Measurements from ENCODE around the gene THSD4.

The THSD4 gene

DNA sequence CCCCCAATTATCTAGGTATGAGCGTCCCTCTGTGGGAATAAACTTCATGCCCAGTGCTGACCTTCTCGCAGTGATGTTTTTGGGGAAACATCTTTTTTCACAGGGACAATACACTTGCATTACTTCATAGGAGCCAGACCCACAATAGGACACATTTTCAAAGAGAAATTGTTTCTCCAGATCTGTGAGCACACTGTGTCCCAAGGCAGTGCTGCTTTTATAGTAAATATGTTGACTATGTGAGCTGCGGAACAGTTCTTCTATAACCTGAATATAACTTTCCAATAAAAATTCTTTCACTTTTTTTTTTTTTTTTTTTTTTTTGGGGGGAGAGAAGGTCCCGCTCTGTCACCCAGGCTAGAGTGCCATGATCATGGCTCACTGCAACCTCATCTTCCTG lies 17.4 kb upstream of the THSD4 start:
- no peak for DNase-seq (ENCODE audit: low spot score)

- no peak for DNase-seq (ENCODE audit: low spot score)
These were observed 16.4 kb upstream of the THSD4 start for GRCh38 chr15:71098920-71099319.

DNA sequence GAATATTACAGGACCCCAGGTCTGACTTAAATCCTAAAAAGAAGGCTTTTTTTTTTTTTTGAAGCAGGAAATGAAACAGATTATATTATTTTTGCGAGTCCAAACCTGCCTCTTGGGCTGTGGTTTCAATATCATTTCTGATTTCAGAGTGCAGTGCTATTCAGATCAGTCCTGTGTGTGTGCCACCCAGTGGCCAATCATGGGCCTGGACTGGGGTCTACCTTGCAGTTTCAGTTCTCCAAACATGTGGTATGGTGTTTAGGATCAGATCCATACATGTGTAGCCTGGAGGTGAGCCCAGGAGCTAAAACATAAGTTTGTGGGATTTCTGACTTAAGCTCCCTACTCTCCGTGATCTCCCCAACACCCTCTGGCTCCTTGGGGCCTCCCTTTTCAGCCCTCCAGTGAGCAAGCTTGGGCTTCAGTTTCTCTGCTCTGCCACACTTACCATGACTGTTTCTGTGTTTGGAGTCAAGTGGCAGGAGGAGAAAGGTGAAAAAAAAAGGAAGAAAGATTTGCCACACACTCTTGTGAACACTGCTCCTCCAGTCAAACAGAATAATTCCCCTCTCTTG lies 12.1 kb upstream of the THSD4 start:
- DNase-seq (ENCODE audit: low spot score): no peak

DNA sequence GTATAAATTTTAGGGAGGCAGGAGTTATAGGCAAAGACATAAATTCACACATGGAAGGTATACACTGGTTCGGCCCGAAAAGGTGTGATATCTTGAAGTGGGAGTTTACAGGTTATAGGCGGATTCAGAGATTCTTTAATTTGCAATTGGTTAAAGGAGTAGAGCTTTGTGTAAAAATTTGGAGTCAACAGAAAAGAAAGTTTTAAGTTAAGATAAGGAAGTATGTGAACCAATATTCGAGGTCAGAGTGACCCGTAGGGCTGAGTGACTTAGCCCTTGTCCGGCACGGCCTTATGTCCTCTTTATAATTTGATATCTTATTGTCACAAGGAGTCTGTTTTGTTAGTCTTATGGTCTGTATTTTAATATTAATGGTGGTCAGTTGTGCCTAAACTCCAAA lies 10.6 kb upstream of the THSD4 start:
- no peak for DNase-seq (ENCODE audit: low spot score)

GRCh38 chr15:71105444-71105843 lies 9.8 kb upstream of the THSD4 start:
- DNase-seq (ENCODE audit: low spot score): no peak

DNA sequence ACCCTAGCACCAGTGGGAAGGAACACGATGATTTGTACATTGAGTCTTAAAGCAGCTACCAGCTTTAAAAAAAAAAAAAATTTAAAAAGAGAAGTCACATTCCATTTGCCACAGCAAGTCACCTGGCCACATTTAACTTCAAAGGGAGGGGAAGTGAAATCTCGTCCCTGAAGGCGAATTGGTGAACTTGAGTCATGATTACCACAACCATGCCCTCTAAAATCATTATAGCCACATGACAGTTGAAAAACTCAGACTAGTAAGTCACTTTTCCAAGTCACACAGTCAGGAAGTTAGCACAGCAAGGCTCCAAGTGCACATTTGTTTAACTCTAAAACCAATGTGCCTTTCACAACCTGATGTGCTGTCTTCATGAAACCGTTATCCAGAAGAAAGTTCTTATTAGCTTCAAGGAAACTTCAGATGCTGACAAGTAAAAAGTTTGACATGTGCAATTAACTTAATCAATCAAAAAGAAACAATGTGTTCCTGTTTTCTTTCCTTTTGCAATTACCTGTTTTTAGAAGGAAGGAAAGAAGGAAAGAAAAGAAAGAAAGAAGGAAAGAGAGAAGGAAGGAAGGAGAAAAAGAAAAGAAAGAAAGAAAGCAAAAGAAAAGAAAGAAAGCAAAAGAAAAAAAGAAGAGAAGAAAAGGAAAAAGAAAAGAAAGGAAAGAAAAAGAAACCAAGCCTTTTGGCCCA lies 8.3 kb upstream of the THSD4 start:
- DNase-seq (ENCODE audit: low spot score): no peak

- DNase-seq (ENCODE audit: low spot score): no peak
These were observed 7.8 kb upstream of the THSD4 start for GRCh38 chr15:71107501-71107815.

DNA sequence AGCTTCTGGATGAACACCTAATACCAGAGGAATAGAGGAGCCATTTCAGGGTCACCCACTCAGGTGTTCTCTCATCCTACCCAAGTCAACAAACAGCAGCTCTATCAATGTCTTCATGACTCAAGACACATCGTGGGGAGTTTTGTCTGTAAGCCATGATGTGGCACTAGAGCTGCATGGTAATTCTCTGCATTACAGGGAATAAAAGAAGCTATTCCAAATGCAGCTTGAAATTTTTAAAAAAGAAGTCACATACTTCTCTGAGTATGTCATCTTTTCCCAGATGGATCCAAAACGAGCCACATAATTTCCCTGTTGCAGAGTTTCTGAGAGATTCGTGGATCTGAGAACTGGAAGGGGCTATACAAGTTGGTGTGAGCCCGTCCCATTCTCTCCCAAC lies 6.1 kb upstream of the THSD4 start:
- DNase-seq (ENCODE audit: low spot score): no peak

GRCh38 chr15:71109905-71110304 lies 5.4 kb upstream of the THSD4 start:
- no peak for DNase-seq (ENCODE audit: low spot score)

DNA sequence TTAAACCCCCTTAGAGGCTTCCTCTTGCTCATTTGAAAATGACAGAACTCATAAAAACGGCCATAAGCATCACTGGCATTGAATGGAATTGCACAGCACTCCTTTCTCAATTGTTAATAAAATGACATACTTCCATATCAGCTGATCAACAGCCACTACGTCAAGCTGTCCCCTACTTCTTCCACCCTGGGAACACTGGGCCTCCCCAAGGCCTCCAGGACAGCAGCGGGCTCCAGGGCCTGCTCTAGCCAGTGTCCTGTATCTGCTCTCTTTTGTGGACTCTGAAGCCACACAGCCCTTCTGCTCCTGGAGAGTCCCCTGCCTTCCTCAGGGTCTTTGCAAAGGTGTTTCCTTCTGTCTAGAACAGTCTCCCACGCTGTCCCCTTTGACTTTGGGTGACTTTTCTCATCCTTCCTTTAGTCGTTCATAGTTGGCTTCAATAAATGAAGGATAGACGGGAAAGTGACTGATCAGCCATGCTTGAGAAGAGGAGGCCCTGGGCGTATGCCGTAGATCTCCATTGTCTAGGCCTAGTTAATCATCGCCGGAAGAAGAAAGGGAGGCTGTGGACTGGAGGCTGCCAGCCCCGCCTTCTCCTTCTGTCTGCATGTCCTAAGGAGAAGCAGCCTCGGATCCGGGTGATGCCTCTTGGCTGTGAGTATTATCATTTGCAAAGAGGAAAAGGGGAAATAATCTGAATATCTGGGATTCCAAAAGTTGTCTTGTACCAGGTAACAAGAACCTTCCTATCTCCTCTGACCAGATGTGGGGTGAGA lies 4.7 kb upstream of the THSD4 start:
- DNase-seq (ENCODE audit: low spot score): no peak

GRCh38 chr15:71111181-71111565 lies 4.1 kb upstream of the THSD4 start:
- no peak for DNase-seq (ENCODE audit: low spot score)

GRCh38 chr15:71111950-71112349 lies 3.3 kb upstream of the THSD4 start:
- DNase-seq (ENCODE audit: low spot score): no peak

GRCh38 chr15:71112429-71112828 lies 2.8 kb upstream of the THSD4 start:
- DNase-seq (ENCODE audit: low spot score): no peak

- no peak for DNase-seq (ENCODE audit: low spot score)
These were observed 1.1 kb upstream of the THSD4 start for GRCh38 chr15:71114066-71114680.

- DNase-seq (ENCODE audit: low spot score): no peak
These were observed 488 bp downstream of the THSD4 start for GRCh38 chr15:71115567-71116351.

GRCh38 chr15:71116366-71116765 lies 1.1 kb downstream of the THSD4 start:
- DNase-seq (ENCODE audit: low spot score): no peak

- DNase-seq (ENCODE audit: low spot score): no peak
These were observed 1.7 kb downstream of the THSD4 start for GRCh38 chr15:71116942-71117341.

- no peak for DNase-seq (ENCODE audit: low spot score)
These were observed 2.5 kb downstream of the THSD4 start for GRCh38 chr15:71117714-71118305.

DNA sequence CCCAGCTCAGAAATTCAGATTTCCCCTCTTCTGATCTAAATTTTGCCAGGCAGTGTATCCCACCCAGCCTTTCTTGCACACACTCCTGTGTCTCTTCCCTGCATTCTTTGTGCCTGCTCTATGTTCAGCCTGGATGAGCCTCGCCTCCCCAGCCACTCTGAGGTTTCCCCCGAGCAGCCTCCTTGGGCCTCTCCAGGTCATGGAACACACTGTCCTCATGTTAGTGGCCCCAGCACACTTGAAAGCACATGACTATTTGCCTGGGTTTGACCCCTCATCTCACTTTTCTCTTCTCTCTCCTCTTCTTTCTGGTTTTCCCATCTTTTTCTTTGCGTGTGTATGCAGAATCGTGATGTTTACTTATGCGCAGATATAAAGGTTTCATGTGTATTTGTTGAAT lies 3.1 kb downstream of the THSD4 start:
- DNase-seq (ENCODE audit: low spot score): no peak

DNA sequence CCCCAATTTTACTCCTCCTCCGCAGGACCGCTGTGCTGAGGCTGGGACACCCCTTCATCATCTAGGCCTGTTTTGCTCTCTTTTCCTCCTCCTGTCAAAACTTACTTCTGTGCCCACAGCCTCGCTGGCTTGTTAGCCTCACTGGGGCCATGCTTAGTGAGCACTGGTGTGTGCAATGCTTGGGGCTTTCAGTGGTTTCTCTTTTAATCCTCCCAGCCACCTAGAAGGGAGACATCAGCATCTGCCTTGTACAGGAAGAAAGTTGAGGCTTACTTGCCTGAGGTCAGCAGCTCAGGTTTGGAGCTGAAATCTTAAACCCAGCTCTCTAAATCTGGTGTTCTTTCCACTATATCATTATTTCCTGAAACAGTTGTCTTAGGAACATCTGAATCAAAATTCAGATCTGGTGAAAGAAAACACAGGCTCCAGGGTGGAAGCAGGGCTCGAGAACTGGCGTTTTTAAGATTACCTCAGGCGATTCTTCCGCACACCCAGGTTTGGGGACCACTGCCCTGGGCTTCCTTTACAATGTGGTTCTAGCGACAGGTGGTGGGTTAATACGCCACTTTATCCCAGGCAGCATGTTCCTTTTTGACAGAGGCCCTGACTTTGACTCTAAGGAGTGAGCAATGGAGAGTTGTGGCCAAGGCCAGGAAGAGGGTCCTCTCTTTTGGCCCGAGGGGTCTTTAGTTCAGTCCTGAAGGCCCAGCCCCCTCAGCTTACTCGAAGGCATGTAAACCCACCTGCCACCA lies 3.8 kb downstream of the THSD4 start:
- no peak for DNase-seq (ENCODE audit: low spot score)

GRCh38 chr15:71120428-71120944 lies 5.2 kb downstream of the THSD4 start:
- DNase-seq (ENCODE audit: low spot score): no peak
